Measurements from ENCODE around the gene GSDME.

DNA sequence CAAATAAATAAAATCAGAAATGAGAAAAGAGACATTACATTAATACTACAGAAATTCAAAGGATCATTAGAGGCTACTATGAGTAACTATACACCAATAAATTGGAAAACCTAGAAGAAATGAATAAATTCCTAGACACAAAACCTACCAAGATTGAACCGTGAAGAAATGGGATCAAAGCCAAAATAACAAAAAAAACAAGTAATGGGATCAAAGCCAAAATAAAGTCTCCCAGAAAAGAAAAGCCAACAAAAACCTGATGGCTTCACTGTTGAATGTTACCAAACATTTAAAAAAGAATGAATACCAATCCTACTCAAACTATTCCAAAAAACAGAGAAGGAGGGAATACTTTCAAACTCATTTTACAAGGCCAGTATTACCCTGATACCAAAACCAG lies 20.0 kb downstream of the GSDME start:
- TF ChIP-seq, protein P1, sequence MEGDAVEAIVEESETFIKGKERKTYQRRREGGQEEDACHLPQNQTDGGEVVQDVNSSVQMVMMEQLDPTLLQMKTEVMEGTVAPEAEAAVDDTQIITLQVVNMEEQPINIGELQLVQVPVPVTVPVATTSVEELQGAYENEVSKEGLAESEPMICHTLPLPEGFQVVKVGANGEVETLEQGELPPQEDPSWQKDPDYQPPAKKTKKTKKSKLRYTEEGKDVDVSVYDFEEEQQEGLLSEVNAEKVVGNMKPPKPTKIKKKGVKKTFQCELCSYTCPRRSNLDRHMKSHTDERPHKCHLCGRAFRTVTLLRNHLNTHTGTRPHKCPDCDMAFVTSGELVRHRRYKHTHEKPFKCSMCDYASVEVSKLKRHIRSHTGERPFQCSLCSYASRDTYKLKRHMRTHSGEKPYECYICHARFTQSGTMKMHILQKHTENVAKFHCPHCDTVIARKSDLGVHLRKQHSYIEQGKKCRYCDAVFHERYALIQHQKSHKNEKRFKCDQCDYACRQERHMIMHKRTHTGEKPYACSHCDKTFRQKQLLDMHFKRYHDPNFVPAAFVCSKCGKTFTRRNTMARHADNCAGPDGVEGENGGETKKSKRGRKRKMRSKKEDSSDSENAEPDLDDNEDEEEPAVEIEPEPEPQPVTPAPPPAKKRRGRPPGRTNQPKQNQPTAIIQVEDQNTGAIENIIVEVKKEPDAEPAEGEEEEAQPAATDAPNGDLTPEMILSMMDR (optimal IDR thresholded peaks at IDR 0.05 in 1 of 3, IDR thresholded peaks at IDR 0.05 in 1 of 3, conservative IDR thresholded peaks at IDR 0.05 in 1 of 3; ENCODE audit: extremely low read depth in 1 of 3, insufficient read depth in 2 of 3, low read length in 3 of 3) = no peak
- no peak for TF ChIP-seq EZH2 (IDR thresholded peaks at IDR 0.05; ENCODE audit: low read length)

All from keratinocyte (primary cell).